ENCODE measurements around the gene CBX6.

The CBX6 gene

GRCh38 chr22:38835888-38836301 is 36.1 kb downstream of the CBX6 start:
- H2AFZ ChIP-seq (ENCODE audit: low read depth, low read length) = no peak overlapping the region
- no peaks in the 10 kb centered on the region for H3K9me3 ChIP-seq (ENCODE audit: low read length)
- H3K4me1 ChIP-seq (ENCODE audit: insufficient read depth, low read length) = no peaks in the 10 kb centered on the region
- H3K36me3 ChIP-seq (ENCODE audit: insufficient read depth, low read length) = no peaks in the 10 kb centered on the region
- no peak overlapping the region for H3K4me3 ChIP-seq (ENCODE audit: low read length)
- H3K27me3 ChIP-seq (ENCODE audit: insufficient read depth, low read length) = peaks cover 29% of the 10 kb centered on the region

GRCh38 chr22:38834991-38835390 is 37.0 kb downstream of the CBX6 start:
- H3K9me3 ChIP-seq (ENCODE audit: low read length) = no peaks in the 10 kb centered on the region
- H3K4me3 ChIP-seq (ENCODE audit: low read length) = no peak overlapping the region
- no peaks in the 10 kb centered on the region for H3K4me1 ChIP-seq (ENCODE audit: insufficient read depth, low read length)
- H3K27me3 ChIP-seq (ENCODE audit: insufficient read depth, low read length) = peaks cover 26% of the 10 kb centered on the region
- no peaks in the 10 kb centered on the region for H3K36me3 ChIP-seq (ENCODE audit: insufficient read depth, low read length)
- H2AFZ ChIP-seq (ENCODE audit: low read depth, low read length) = no peak overlapping the region

GRCh38 chr22:38834215-38834953 is 37.6 kb downstream of the CBX6 start:
- Histone ChIP-seq H2AFZ (ENCODE audit: low read depth, low read length) (no peak overlapping the region), H3K4me3 (ENCODE audit: low read length) (no peak overlapping the region), H3K9me3 (ENCODE audit: low read length) (no peaks in the 10 kb centered on the region), H3K4me1 (ENCODE audit: insufficient read depth, low read length) (no peaks in the 10 kb centered on the region), H3K27me3 (ENCODE audit: insufficient read depth, low read length) (peaks cover 22% of the 10 kb centered on the region), H3K36me3 (ENCODE audit: insufficient read depth, low read length) (no peaks in the 10 kb centered on the region)

- no peak overlapping the region for H3K4me3 ChIP-seq (ENCODE audit: low read length)
- H2AFZ ChIP-seq (ENCODE audit: low read depth, low read length) = no peak overlapping the region
- peaks cover 26% of the 10 kb centered on the region for H3K27me3 ChIP-seq (ENCODE audit: insufficient read depth, low read length)
- no peaks in the 10 kb centered on the region for H3K4me1 ChIP-seq (ENCODE audit: insufficient read depth, low read length)
- no peaks in the 10 kb centered on the region for H3K9me3 ChIP-seq (ENCODE audit: low read length)
- H3K36me3 ChIP-seq (ENCODE audit: insufficient read depth, low read length) = no peaks in the 10 kb centered on the region
Observed at GRCh38 chr22:38833061-38833460, 39.0 kb downstream of the CBX6 start.

- Histone ChIP-seq H2AFZ (ENCODE audit: low read depth, low read length) (no peak overlapping the region), H3K4me1 (ENCODE audit: insufficient read depth, low read length) (no peaks in the 10 kb centered on the region), H3K9me3 (ENCODE audit: low read length) (no peaks in the 10 kb centered on the region), H3K4me3 (ENCODE audit: low read length) (no peak overlapping the region), H3K36me3 (ENCODE audit: insufficient read depth, low read length) (no peaks in the 10 kb centered on the region), H3K27me3 (ENCODE audit: insufficient read depth, low read length) (peaks cover 26% of the 10 kb centered on the region)
Observed at GRCh38 chr22:38832005-38832978, 39.7 kb downstream of the CBX6 start.

GRCh38 chr22:38831166-38831945 is 40.7 kb downstream of the CBX6 start:
- H3K9me3 ChIP-seq (ENCODE audit: low read length) = no peaks in the 10 kb centered on the region
- H2AFZ ChIP-seq (ENCODE audit: low read depth, low read length) = no peak overlapping the region
- H3K36me3 ChIP-seq (ENCODE audit: insufficient read depth, low read length) = no peaks in the 10 kb centered on the region
- H3K4me3 ChIP-seq (ENCODE audit: low read length) = no peak overlapping the region
- peaks cover 26% of the 10 kb centered on the region for H3K27me3 ChIP-seq (ENCODE audit: insufficient read depth, low read length)
- H3K4me1 ChIP-seq (ENCODE audit: insufficient read depth, low read length) = no peaks in the 10 kb centered on the region

- Histone ChIP-seq H3K36me3 (ENCODE audit: insufficient read depth, low read length) (no peaks in the 10 kb centered on the region), H3K4me3 (ENCODE audit: low read length) (no peak overlapping the region), H2AFZ (ENCODE audit: low read depth, low read length) (no peak overlapping the region), H3K9me3 (ENCODE audit: low read length) (no peaks in the 10 kb centered on the region), H3K4me1 (ENCODE audit: insufficient read depth, low read length) (no peaks in the 10 kb centered on the region), H3K27me3 (ENCODE audit: insufficient read depth, low read length) (peaks cover 24% of the 10 kb centered on the region)
Observed at GRCh38 chr22:38830845-38831108, 41.2 kb downstream of the CBX6 start.

GRCh38 chr22:38830026-38830844 is 41.8 kb downstream of the CBX6 start:
- H3K4me3 ChIP-seq (ENCODE audit: low read length) = no peak overlapping the region
- peaks cover 19% of the 10 kb centered on the region for H3K27me3 ChIP-seq (ENCODE audit: insufficient read depth, low read length)
- no peaks in the 10 kb centered on the region for H3K4me1 ChIP-seq (ENCODE audit: insufficient read depth, low read length)
- no peaks in the 10 kb centered on the region for H3K9me3 ChIP-seq (ENCODE audit: low read length)
- H3K36me3 ChIP-seq (ENCODE audit: insufficient read depth, low read length) = no peaks in the 10 kb centered on the region
- no peak overlapping the region for H2AFZ ChIP-seq (ENCODE audit: low read depth, low read length)

- H2AFZ ChIP-seq (ENCODE audit: low read depth, low read length) = no peak overlapping the region
- H3K27me3 ChIP-seq (ENCODE audit: insufficient read depth, low read length) = peaks cover 16% of the 10 kb centered on the region
- no peaks in the 10 kb centered on the region for H3K9me3 ChIP-seq (ENCODE audit: low read length)
- H3K36me3 ChIP-seq (ENCODE audit: insufficient read depth, low read length) = no peaks in the 10 kb centered on the region
- H3K4me3 ChIP-seq (ENCODE audit: low read length) = no peak overlapping the region
- no peaks in the 10 kb centered on the region for H3K4me1 ChIP-seq (ENCODE audit: insufficient read depth, low read length)
Observed at GRCh38 chr22:38829485-38829884, 42.5 kb downstream of the CBX6 start.

GRCh38 chr22:38828616-38829205 is 43.3 kb downstream of the CBX6 start:
- H3K9me3 ChIP-seq (ENCODE audit: low read length) = no peaks in the 10 kb centered on the region
- no peaks in the 10 kb centered on the region for H3K36me3 ChIP-seq (ENCODE audit: insufficient read depth, low read length)
- peaks cover 16% of the 10 kb centered on the region for H3K27me3 ChIP-seq (ENCODE audit: insufficient read depth, low read length)
- H3K4me3 ChIP-seq (ENCODE audit: low read length) = no peak overlapping the region
- H2AFZ ChIP-seq (ENCODE audit: low read depth, low read length) = no peak overlapping the region
- no peaks in the 10 kb centered on the region for H3K4me1 ChIP-seq (ENCODE audit: insufficient read depth, low read length)

- no peaks in the 10 kb centered on the region for H3K4me1 ChIP-seq (ENCODE audit: insufficient read depth, low read length)
- no peak overlapping the region for H2AFZ ChIP-seq (ENCODE audit: low read depth, low read length)
- peaks cover 16% of the 10 kb centered on the region for H3K27me3 ChIP-seq (ENCODE audit: insufficient read depth, low read length)
- H3K9me3 ChIP-seq (ENCODE audit: low read length) = no peaks in the 10 kb centered on the region
- H3K4me3 ChIP-seq (ENCODE audit: low read length) = no peak overlapping the region
- no peaks in the 10 kb centered on the region for H3K36me3 ChIP-seq (ENCODE audit: insufficient read depth, low read length)
Observed at GRCh38 chr22:38828191-38828590, 43.8 kb downstream of the CBX6 start.

GRCh38 chr22:38827510-38827909 is 44.5 kb downstream of the CBX6 start:
- H3K36me3 ChIP-seq (ENCODE audit: insufficient read depth, low read length) = no peaks in the 10 kb centered on the region
- no peak overlapping the region for H2AFZ ChIP-seq (ENCODE audit: low read depth, low read length)
- H3K4me3 ChIP-seq (ENCODE audit: low read length) = no peak overlapping the region
- H3K27me3 ChIP-seq (ENCODE audit: insufficient read depth, low read length) = peaks cover 13% of the 10 kb centered on the region
- H3K9me3 ChIP-seq (ENCODE audit: low read length) = no peaks in the 10 kb centered on the region
- H3K4me1 ChIP-seq (ENCODE audit: insufficient read depth, low read length) = no peaks in the 10 kb centered on the region
